HEK293T (cell line): Measurements from ENCODE around the gene ZMIZ1.

Experiments used
- BHLHE40 ChIP-seq: fragments of 450-650 bp; IDR thresholded peaks from 2 replicates; pipeline ENCODE4 v1.6.1; 2016; ENCODE audit warnings: mild to moderate bottlenecking, moderate library complexity, borderline replicate concordance
- FOXA1 ChIP-seq: fragments of 450-650 bp; IDR thresholded peaks from 2 replicates; pipeline ENCODE4 v1.6.1; 2016; ENCODE audit warnings: mild to moderate bottlenecking
- HDGF ChIP-seq: fragments of 450-650 bp; IDR thresholded peaks from 2 replicates; pipeline ENCODE4 v1.6.1; 2017; ENCODE audit warnings: antibody characterized with exemption, borderline replicate concordance
- LEF1 ChIP-seq: fragments of 450-650 bp; IDR thresholded peaks from 2 replicates; pipeline ENCODE4 v1.6.1; 2017; ENCODE audit warnings: mild to moderate bottlenecking, borderline replicate concordance
- NFRKB ChIP-seq: fragments of 450-650 bp; IDR thresholded peaks from 2 replicates; pipeline ENCODE4 v1.6.1; 2016; ENCODE audit warnings: mild to moderate bottlenecking, moderate library complexity
- SP1 ChIP-seq: fragments of 450-650 bp; IDR thresholded peaks from 2 replicates; pipeline ENCODE4 v1.6.1; 2017
- SUZ12 ChIP-seq: fragments of 450-650 bp; IDR thresholded peaks from 2 replicates; pipeline ENCODE4 v1.6.1; 2016; ENCODE audit warnings: mild to moderate bottlenecking
- TARDBP ChIP-seq: fragments of 450-650 bp; IDR thresholded peaks from 2 replicates; pipeline ENCODE4 v1.6.1; 2016
- ZNF384 ChIP-seq: fragments of 450-650 bp; IDR thresholded peaks from 2 replicates; pipeline ENCODE4 v1.6.1; 2016

GRCh38 chr10:79055892-79056291, 12.9 kb upstream of the ZMIZ1 start:
- TF ChIP-seq ZNF384: no peak
- no peak for TF ChIP-seq SUZ12
- TF ChIP-seq BHLHE40: no peak
- no peak for TF ChIP-seq SP1
- TF ChIP-seq LEF1: no peak
- no peak for TF ChIP-seq FOXA1
- TF ChIP-seq NFRKB: no peak
- TF ChIP-seq HDGF: no peak
- no peak for TF ChIP-seq TARDBP
